ENCODE data around the gene CUX1. TPM values are rescaled to one million over a fixed set of nuclear protein-coding genes. Genes with fewer than 3 reads are reported as not detected.

The CUX1 gene
- total RNA-seq, 1 donor from 2014 or later = 48.9 TPM

GRCh38 chr7:102248456-102249395 is 431.3 kb downstream of the CUX1 start:
- no peak for DNase-seq

- no peak for DNase-seq
Measured at GRCh38 chr7:102251531-102252365, 434.3 kb downstream of the CUX1 start.

- no peak for DNase-seq
Measured at GRCh38 chr7:102252366-102252982, 435.0 kb downstream of the CUX1 start.

- no peak for DNase-seq
Measured at GRCh38 chr7:102253066-102253972, 435.9 kb downstream of the CUX1 start.

GRCh38 chr7:102253973-102254370 is 436.5 kb downstream of the CUX1 start:
- DNase-seq = no peak

- no peak for DNase-seq
Measured at GRCh38 chr7:102254521-102254920, 437.1 kb downstream of the CUX1 start.

- DNase-seq = no peak
Measured at GRCh38 chr7:102255501-102255900, 438.1 kb downstream of the CUX1 start.

- no peak for DNase-seq
Measured at GRCh38 chr7:102255916-102256315, 438.5 kb downstream of the CUX1 start.

GRCh38 chr7:102258073-102258748 is 440.8 kb downstream of the CUX1 start:
- DNase-seq = no peak

GRCh38 chr7:102258749-102259107 is 441.3 kb downstream of the CUX1 start:
- no peak for DNase-seq

- DNase-seq = no peak
Measured at GRCh38 chr7:102260856-102261255, 443.4 kb downstream of the CUX1 start.

- no peak for DNase-seq
Measured at GRCh38 chr7:102261451-102261850, 444.0 kb downstream of the CUX1 start.

GRCh38 chr7:102262546-102262945 is 445.1 kb downstream of the CUX1 start:
- DNase-seq = no peak

GRCh38 chr7:102264367-102264891 is 447.0 kb downstream of the CUX1 start:
- DNase-seq = no peak

- no peak for DNase-seq
Measured at GRCh38 chr7:102266541-102266940, 449.1 kb downstream of the CUX1 start.

- no peak for DNase-seq
Measured at GRCh38 chr7:102268635-102269034, 451.2 kb downstream of the CUX1 start.

GRCh38 chr7:102270178-102270887 is 452.9 kb downstream of the CUX1 start:
- DNase-seq = no peak

GRCh38 chr7:102271158-102271798 is 453.9 kb downstream of the CUX1 start:
- no peak for DNase-seq

- DNase-seq = no peak
Measured at GRCh38 chr7:102272075-102272916, 454.9 kb downstream of the CUX1 start.

Measured in skin of body (tissue), 2 donors.